H1 (cell line): ENCODE measurements around the gene PRKD1. TPM values are rescaled to one million over a fixed set of nuclear protein-coding genes. Genes with fewer than 3 reads are reported as not detected.

Source experiments
- CTCF ChIA-PET: fragments of 300-600 bp; sonication (Branson Sonifier 250); formaldehyde crosslinking; loops from one replicate; lab custom pipeline; 2021; ENCODE audit not compliant: partially characterized antibody; lab: Charles Lee
- POLR2A ChIA-PET: fragments of 300-600 bp; sonication (Branson Sonifier 250); formaldehyde crosslinking; loops from one replicate; lab custom pipeline; 2021; ENCODE audit warnings: inconsistent platforms; ENCODE audit not compliant: partially characterized antibody; lab: Charles Lee
- DNase-seq, 2 experiments: peaks; one replicate each; pipeline versions ENCODE4 v3.0.0 to v3.0.0-alpha.2; 2010 to 2022; ENCODE audit warnings: low spot score in 2 of 2, low read depth in 1 of 2, mixed read lengths in 1 of 2
- FAIRE-seq: peaks from 2 replicates; lab custom pipeline; 2011; peaks lifted over from hg19 to GRCh38; lab: Jason Lieb, UNC
- H2AFZ ChIP-seq: 2 replicates; pipeline ENCODE4 v1.8.1; 2012; ENCODE audit warnings: low read length, inconsistent platforms
- H2AK5ac ChIP-seq: 2 replicates; pipeline ENCODE4 v1.6.1; 2013; ENCODE audit warnings: low read depth, low read length
- H2BK120ac ChIP-seq: replicated peaks from 2 replicates; pipeline ENCODE3; 2013; ENCODE audit warnings: low read depth, low read length, inconsistent platforms
- H2BK12ac ChIP-seq: 2 replicates; pipeline ENCODE4 v1.6.1; 2013; ENCODE audit warnings: low read depth, low read length
- H2BK15ac ChIP-seq: 2 replicates; pipeline ENCODE4 v1.6.1; 2013; ENCODE audit warnings: low read length
- H2BK20ac ChIP-seq: 2 replicates; pipeline ENCODE4 v1.6.1; 2013; ENCODE audit warnings: low read length
- H2BK5ac ChIP-seq: 2 replicates; pipeline ENCODE4 v1.6.1; 2013; ENCODE audit warnings: low read depth, low read length
- H3K14ac ChIP-seq: 2 replicates; pipeline ENCODE4 v1.6.1; 2013; ENCODE audit warnings: inconsistent platforms; ENCODE audit not compliant: insufficient read length
- H3K18ac ChIP-seq: 2 replicates; pipeline ENCODE4 v1.6.1; 2013; ENCODE audit warnings: low read length; ENCODE audit errors: extremely low read depth
- H3K23ac ChIP-seq: 2 replicates; pipeline ENCODE4 v1.6.1; 2013; ENCODE audit warnings: inconsistent platforms; ENCODE audit not compliant: insufficient read length
- H3K23me2 ChIP-seq: 2 replicates; pipeline ENCODE4 v1.6.1; 2013; ENCODE audit warnings: low read depth, low read length
- H3K27ac ChIP-seq: 2 replicates; pipeline ENCODE4 v1.6.1; 2011; ENCODE audit warnings: low read depth, low read length, inconsistent platforms
- H3K27me3 ChIP-seq, 4 experiments: replicated peaks in 1 of 4; 1 replicate in 1 of 4; 2 replicates in 3 of 4; pipeline versions ENCODE4 v1.6.1 to v1.8.1; 2011 to 2013; ENCODE audit warnings: low read length in 3 of 4, mild to moderate bottlenecking in 3 of 4, inconsistent platforms in 2 of 4, mixed read lengths in 2 of 4, moderate library complexity in 1 of 4; ENCODE audit not compliant: control insufficient read depth in 3 of 4, insufficient read depth in 3 of 4; ENCODE audit errors: extremely low read depth in 1 of 4
- H3K36me3 ChIP-seq, 4 experiments: 2 replicates each; pipeline versions ENCODE4 v1.6.1 to v1.8.1; 2011 to 2013; ENCODE audit warnings: mild to moderate bottlenecking in 4 of 4, low read length in 3 of 4, moderate library complexity in 2 of 4, control low read depth in 1 of 4, inconsistent platforms in 1 of 4; ENCODE audit not compliant: insufficient read depth in 4 of 4, control insufficient read depth in 2 of 4
- H3K4ac ChIP-seq: replicated peaks from 2 replicates; pipeline ENCODE3; 2013; ENCODE audit warnings: low read length, low read depth, mixed read lengths, inconsistent platforms; ENCODE audit not compliant: insufficient read length
- H3K4me1 ChIP-seq, 4 experiments: replicated peaks in 1 of 4; 1 replicate in 1 of 4; 2 replicates in 3 of 4; pipeline versions ENCODE4 v1.6.1 to v1.8.1; 2011 to 2013; ENCODE audit warnings: low read length in 3 of 4, inconsistent platforms in 2 of 4, mixed read lengths in 1 of 4; ENCODE audit not compliant: insufficient read depth in 4 of 4, control insufficient read depth in 3 of 4
- H3K4me2 ChIP-seq, 2 experiments: 2 replicates each; pipeline versions ENCODE4 v1.6.1 to v1.8.1; 2011 to 2013; ENCODE audit warnings: low read depth in 2 of 2, low read length in 2 of 2, control low read depth in 1 of 2, inconsistent platforms in 1 of 2, mild to moderate bottlenecking in 1 of 2; ENCODE audit not compliant: insufficient read depth in 1 of 2
- H3K4me3 ChIP-seq, 4 experiments: fragments of 200-600, 300-600 bp in 1 of 4; sonication (generic), shearing (Covaris generic), sonication (Bioruptor Twin) in 1 of 4; 2 replicates each; pipeline versions ENCODE4 v1.5.1 to v1.8.1; 2011 to 2016; ENCODE audit warnings: low read length in 4 of 4, low read depth in 3 of 4, control low read depth in 2 of 4, inconsistent platforms in 2 of 4, mild to moderate bottlenecking in 2 of 4, mixed read lengths in 1 of 4, moderate library complexity in 1 of 4; ENCODE audit not compliant: insufficient read depth in 2 of 4; ENCODE audit errors: extremely low read depth in 1 of 4
- H3K56ac ChIP-seq: replicated peaks from 2 replicates; pipeline ENCODE3; 2013; ENCODE audit warnings: low read depth, mild to moderate bottlenecking, mixed read lengths, low read length, inconsistent platforms; ENCODE audit not compliant: insufficient read length
- H3K79me1 ChIP-seq: 2 replicates; pipeline ENCODE4 v1.6.1; 2013; ENCODE audit warnings: low read depth, low read length, control low read depth
- H3K79me2 ChIP-seq, 2 experiments: 2 replicates each; pipeline versions ENCODE4 v1.6.1 to v1.8.1; 2012 to 2013; ENCODE audit warnings: low read length in 2 of 2, mild to moderate bottlenecking in 2 of 2, inconsistent platforms in 1 of 2; ENCODE audit not compliant: insufficient read depth in 2 of 2, control insufficient read depth in 1 of 2
- H3K9ac ChIP-seq, 4 experiments: replicated peaks in 1 of 4; 1 replicate in 1 of 4; 2 replicates in 3 of 4; pipeline versions ENCODE4 v1.6.1 to v1.8.1; 2011 to 2013; ENCODE audit warnings: low read depth in 3 of 4, low read length in 3 of 4, control low read depth in 2 of 4, mild to moderate bottlenecking in 2 of 4, moderate library complexity in 2 of 4, inconsistent platforms in 1 of 4; ENCODE audit errors: extremely low read depth in 1 of 4
- H3K9me3 ChIP-seq, 2 experiments: 2 replicates each; pipeline versions ENCODE4 v1.6.1 to v1.8.1; 2012 to 2013; ENCODE audit warnings: mild to moderate bottlenecking in 2 of 2, moderate library complexity in 2 of 2, control low read depth in 1 of 2, inconsistent platforms in 1 of 2, low read depth in 1 of 2, low read length in 1 of 2, mixed read lengths in 1 of 2; ENCODE audit not compliant: insufficient read depth in 2 of 2
- H4K20me1 ChIP-seq, 2 experiments: replicated peaks in 1 of 2; 2 replicates each; pipeline versions ENCODE3 to v1.8.1; 2011 to 2013; ENCODE audit warnings: inconsistent platforms in 2 of 2, low read length in 2 of 2, mild to moderate bottlenecking in 1 of 2; ENCODE audit not compliant: insufficient read depth in 2 of 2, control insufficient read depth in 1 of 2
- H4K5ac ChIP-seq: 2 replicates; pipeline ENCODE4 v1.6.1; 2013; ENCODE audit warnings: low read length, low read depth, mixed read lengths, inconsistent platforms; ENCODE audit not compliant: insufficient read length
- H4K8ac ChIP-seq: 2 replicates; pipeline ENCODE4 v1.8.0; 2013; ENCODE audit warnings: mild to moderate bottlenecking, moderate library complexity, low read length, inconsistent platforms; ENCODE audit not compliant: insufficient read depth; ENCODE audit errors: extremely low read depth
- H4K91ac ChIP-seq: replicated peaks from 2 replicates; pipeline ENCODE3; 2013; ENCODE audit warnings: low read length, mixed read lengths, inconsistent platforms; ENCODE audit not compliant: insufficient read length
- ATF3 ChIP-seq: IDR thresholded peaks from 2 replicates; pipeline ENCODE4 v1.6.1; 2011; ENCODE audit warnings: low read depth, mild to moderate bottlenecking, low read length; ENCODE audit not compliant: insufficient read depth
- BRCA1 ChIP-seq: IDR thresholded peaks from 2 replicates; pipeline ENCODE4 v1.6.1; 2012; ENCODE audit warnings: low read depth, low read length, improper control_type of control experiment
- CHD1 ChIP-seq: IDR thresholded peaks from 2 replicates; pipeline ENCODE4 v1.6.1; 2012; ENCODE audit warnings: low read depth, low read length, improper control_type of control experiment
- EP300 ChIP-seq, 2 experiments: IDR thresholded peaks; 1 replicate in 1 of 2; 2 replicates in 1 of 2; pipeline ENCODE4 v1.6.1; 2011 to 2012; ENCODE audit warnings: low read depth in 2 of 2, low read length in 2 of 2, mild to moderate bottlenecking in 2 of 2, borderline replicate concordance in 1 of 2, inconsistent platforms in 1 of 2, moderate library complexity in 1 of 2
- EZH2 ChIP-seq: fragments of 200-600 bp; sonication (generic); IDR thresholded peaks from 2 replicates; pipeline ENCODE4 v1.7.1; 2012; ENCODE audit warnings: low read depth, mild to moderate bottlenecking, moderate library complexity, low read length, inconsistent platforms; ENCODE audit not compliant: severe bottlenecking
- FOSL1 ChIP-seq: IDR thresholded peaks from 2 replicates; pipeline ENCODE4 v1.6.1; 2011; ENCODE audit warnings: mild to moderate bottlenecking, low read depth, low read length, moderate library complexity; ENCODE audit not compliant: insufficient read depth
- HDAC2 ChIP-seq, 2 experiments: fragments of 300-600 bp in 1 of 2; sonication (generic) in 1 of 2; IDR thresholded peaks; 2 replicates each; pipeline ENCODE4 v1.6.1; 2011 to 2012; ENCODE audit warnings: low read depth in 2 of 2, low read length in 2 of 2, mild to moderate bottlenecking in 2 of 2, moderate library complexity in 2 of 2, borderline replicate concordance in 1 of 2, inconsistent platforms in 1 of 2
- KDM5A ChIP-seq: fragments of 200-600 bp; IDR thresholded peaks from 2 replicates; pipeline ENCODE4 v1.7.1; 2012; ENCODE audit warnings: mild to moderate bottlenecking, low read length, inconsistent platforms, mixed read lengths
- POU5F1 ChIP-seq: IDR thresholded peaks from 2 replicates; pipeline ENCODE4 v1.6.1; 2011; ENCODE audit warnings: low read depth, mild to moderate bottlenecking, low read length, moderate library complexity
- TAF1 ChIP-seq: IDR thresholded peaks from 2 replicates; pipeline ENCODE4 v1.6.1; 2011; ENCODE audit warnings: mild to moderate bottlenecking, low read depth, low read length
- WGBS, 2 experiments: shearing (Covaris generic) in 1 of 2; methylation state at CpG; one replicate each; pipeline versions ENCODE4 v1.1.6 to v1.1.7; 2013 to 2015; ENCODE audit warnings: low lambda C conversion rate in 2 of 2, mixed read lengths in 2 of 2, inconsistent platforms in 1 of 2, low coverage in 1 of 2, missing lambda C conversion rate in 1 of 2; ENCODE audit not compliant: insufficient replicate concordance in 2 of 2, insufficient coverage in 1 of 2, insufficient read length in 1 of 2; ENCODE audit errors: extremely low coverage in 1 of 2, missing lambda C conversion rate in 1 of 2; 5-methylcytosine and 5-hydroxymethylcytosine counted together
- polyA plus RNA-seq, 7 experiments: library from polyadenylated mRNA; depleted of rRNA in 3 of 7; stranded (reverse) in 5 of 7; unstranded in 2 of 7; fragments of >200 nt in 5 of 7; fragments of 200-250 nt in 2 of 7; gene quantifications; 1 replicate in 5 of 7; 2 replicates in 1 of 7; 4 replicates in 1 of 7; pipeline versions ENCODE4 v1.2.1 to v1.2.3, GENCODE V29; 2011 to 2013; ENCODE audit warnings: missing spikeins in 2 of 7, mixed read lengths in 2 of 7
- total RNA-seq: library from RNA; stranded (reverse); fragmentation: NEBNext Ultra II Directional; extraction: Animal tissue kit (Norgen Biotek cat#: 25700); gene quantifications from 2 replicates; pipeline ENCODE4 v1.2.1, GENCODE V29; 2021

The PRKD1 gene
- total and polyA plus RNA-seq, 2 of the 8 experiments (the other 6 are each of a cell fraction or from before 2014, with no cell fraction given), result 3.6 to 6.8 TPM

DNA sequence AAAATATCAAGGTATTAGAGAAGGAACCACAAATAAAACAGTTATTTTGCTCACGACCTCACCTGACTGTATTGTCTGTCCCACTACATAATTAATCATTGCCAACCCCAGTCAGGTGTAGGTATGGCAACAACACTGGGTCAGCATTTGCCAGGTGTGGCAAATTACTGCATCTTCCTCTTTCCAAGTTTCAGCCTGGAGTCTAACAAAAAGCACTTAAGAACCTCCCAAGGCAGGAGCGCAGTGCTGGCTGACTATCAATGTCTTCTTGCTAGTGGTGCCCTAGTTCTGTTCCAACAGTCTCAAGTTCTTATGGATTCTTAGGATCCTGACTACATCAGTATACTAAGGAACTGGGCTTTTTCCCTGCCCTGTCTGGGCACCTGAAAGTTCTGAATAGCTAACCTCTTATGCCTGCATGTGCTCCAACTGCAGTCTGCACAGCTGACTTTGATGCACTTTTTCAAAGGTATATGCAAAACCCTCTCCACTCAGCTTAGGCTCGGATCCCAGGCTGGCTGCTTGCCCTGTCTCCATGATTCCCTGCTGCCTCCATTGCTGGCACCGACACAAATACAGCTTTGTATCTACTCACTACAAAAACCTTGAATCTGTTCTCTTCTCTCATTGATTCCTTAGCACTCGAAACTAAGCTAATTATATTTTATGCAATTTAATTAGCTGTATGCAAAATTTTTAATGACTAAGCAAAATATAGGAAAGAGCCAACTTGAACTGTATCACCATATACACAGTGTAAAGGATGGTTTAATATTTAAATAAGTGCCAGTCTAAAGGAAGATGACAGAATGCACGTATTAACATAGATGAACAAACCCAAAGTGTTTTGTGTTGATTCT lies 113.3 kb downstream of the PRKD1 start:
- H4K8ac ChIP-seq, result no peak overlapping the region
- no peaks in the 10 kb centered on the region for H4K20me1 ChIP-seq
- H2BK5ac ChIP-seq, result no peak overlapping the region
- H3K9ac ChIP-seq, result peak overlapping the region in 1 of 4 experiments; percentile 7; a peak in 1 of 7 replicates
- H3K23ac ChIP-seq, result no peak overlapping the region
- no peak overlapping the region for H4K5ac ChIP-seq
- ChIA-PET POLR2A (no interaction called here), CTCF (no interaction called here)
- H2BK120ac ChIP-seq, result no peak overlapping the region
- H2AFZ ChIP-seq, result no peak overlapping the region
- H3K79me1 ChIP-seq, result no peaks in the 10 kb centered on the region
- H2BK20ac ChIP-seq, result no peak overlapping the region
- H2BK15ac ChIP-seq, result no peak overlapping the region
- no peak overlapping the region for H2BK12ac ChIP-seq
- no peaks in the 10 kb centered on the region; a peak in 1 of 4 replicates for H3K79me2 ChIP-seq
- no peak overlapping the region for H3K18ac ChIP-seq
- no peak overlapping the region for H2AK5ac ChIP-seq
- peaks cover 0 to 2% (median 0%) of the 10 kb centered on the region in 4 experiments; a peak in 1 of 7 replicates for H3K4me1 ChIP-seq
- FAIRE-seq (no peak), DNase-seq (no peak)
- no peaks in the 10 kb centered on the region for H3K36me3 ChIP-seq
- no peak overlapping the region for H3K14ac ChIP-seq
- H3K4me3 ChIP-seq, result no peak overlapping the region
- H3K4ac ChIP-seq, result no peak overlapping the region
- no peak overlapping the region for H3K27ac ChIP-seq
- H4K91ac ChIP-seq, result no peak overlapping the region
- WGBS, 2 experiments, result 82% methylated on average over 6 of the region's 6 CpGs; no CpG with 5 or more reads in 1 of the 2 experiments
- H3K9me3 ChIP-seq, result no peaks in the 10 kb centered on the region
- no peaks in the 10 kb centered on the region for H3K23me2 ChIP-seq
- no peak overlapping the region for H3K4me2 ChIP-seq
- no peaks in the 10 kb centered on the region for H3K27me3 ChIP-seq
- no peak overlapping the region for H3K56ac ChIP-seq
- TF ChIP-seq FOSL1 (no peak), HDAC2 (IDR thresholded peaks at IDR 0.05; ENCODE audit: borderline replicate concordance in 1 of 2, low read depth in 2 of 2, low read length in 2 of 2) (no peak), BRCA1 (no peak), ATF3 (no peak), KDM5A (no peak), POU5F1 (no peak), CHD1 (no peak), TAF1 (no peak), EZH2 (no peak), EP300 (IDR thresholded peaks at IDR 0.05; ENCODE audit: borderline replicate concordance in 1 of 2, low read depth in 2 of 2, low read length in 2 of 2) (no peak)
